H1 (cell line): Measurements from ENCODE around the gene BTBD9. TPM values are rescaled to one million over a fixed set of nuclear protein-coding genes. Genes with fewer than 3 reads are reported as not detected.

ENCODE experiments used
- ASH2L ChIP-seq: fragments of 200-600, 300-600 bp; sonication (generic); IDR thresholded peaks from one replicate; pipeline ENCODE4 v1.7.1; 2017; ENCODE audit warnings: low read length
- JUN ChIP-seq: IDR thresholded peaks from 2 replicates; pipeline ENCODE4 v1.6.1; 2011; ENCODE audit warnings: low read depth, mild to moderate bottlenecking, improper control_type of control experiment, low read length
- PHF8 ChIP-seq: fragments of 200-600 bp; sonication (generic); conservative IDR thresholded peaks from 2 replicates; pipeline ENCODE4 v1.7.1; 2012; ENCODE audit warnings: low read depth, mild to moderate bottlenecking, inconsistent platforms, low read length, moderate library complexity
- USF2 ChIP-seq: IDR thresholded peaks from 2 replicates; pipeline ENCODE4 v1.6.1; 2011; ENCODE audit warnings: low read length, improper control_type of control experiment
- polyA plus RNA-seq, 7 experiments: library from polyadenylated mRNA; depleted of rRNA in 3 of 7; stranded (reverse) in 5 of 7; unstranded in 2 of 7; fragments of >200 nt in 5 of 7; fragments of 200-250 nt in 2 of 7; gene quantifications; 1 replicate in 5 of 7; 2 replicates in 1 of 7; 4 replicates in 1 of 7; pipeline versions ENCODE4 v1.2.1 to v1.2.3, GENCODE V29; 2011 to 2013; ENCODE audit warnings: missing spikeins in 2 of 7, mixed read lengths in 2 of 7
- total RNA-seq: library from RNA; stranded (reverse); fragmentation: NEBNext Ultra II Directional; extraction: Animal tissue kit (Norgen Biotek cat#: 25700); gene quantifications from 2 replicates; pipeline ENCODE4 v1.2.1, GENCODE V29; 2021

The BTBD9 gene
- total and polyA plus RNA-seq, 2 of the 8 experiments (the other 6 are each of a cell fraction or from before 2014, with no cell fraction given), result 0.92 to 4.1 TPM

GRCh38 chr6:38434051-38434450 is 205.7 kb downstream of the BTBD9 start (continued):
- TF ChIP-seq ASH2L (no peak), JUN (no peak), PHF8 (no peak), USF2 (no peak)
